ENCODE data around the gene RALGPS1. TPM values are rescaled to one million over a fixed set of nuclear protein-coding genes. Genes with fewer than 3 reads are reported as not detected.

The RALGPS1 gene
- total and polyA plus RNA-seq, 2 of the 8 experiments (the other 6 are each of a cell fraction or from before 2014, with no cell fraction given) = 20.0 to 23.5 TPM

DNA sequence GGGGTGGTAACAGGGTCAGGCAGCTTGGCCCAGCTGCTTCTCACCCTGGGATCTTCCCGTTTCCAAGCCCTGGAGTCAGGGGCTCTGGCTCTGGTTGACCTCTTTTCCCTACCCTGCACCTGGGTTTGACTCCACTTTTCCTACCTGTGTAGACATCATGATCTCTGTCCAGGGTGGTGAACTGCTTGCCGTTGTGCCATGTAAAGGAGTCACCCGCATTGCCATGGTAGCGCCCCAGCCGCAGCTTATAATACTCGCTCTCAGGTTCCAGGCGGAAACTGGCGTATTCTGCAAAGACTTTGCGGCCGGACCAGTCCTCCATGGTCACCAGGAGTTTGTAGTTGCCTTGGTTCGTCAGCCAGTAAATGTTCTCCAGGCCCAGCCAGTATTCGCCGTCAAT, 176.9 kb downstream of the RALGPS1 start:
- H2AFZ ChIP-seq (ENCODE audit: low read length) = no peak overlapping the region
- H3K4me3 ChIP-seq (ENCODE audit: extremely low read depth in 1 of 4, insufficient read depth in 2 of 4, low read depth in 3 of 4, low read length in 4 of 4) = no peak overlapping the region
- H3K79me2 ChIP-seq (ENCODE audit: control insufficient read depth in 1 of 2, insufficient read depth in 2 of 2, low read length in 2 of 2) = no peaks in the 10 kb centered on the region
- no peak overlapping the region for H2BK12ac ChIP-seq (ENCODE audit: low read depth, low read length)
- H4K91ac ChIP-seq (replicated peaks; ENCODE audit: insufficient read length, low read length) = no peak overlapping the region
- H2BK5ac ChIP-seq (ENCODE audit: low read depth, low read length) = no peak overlapping the region
- H3K4me2 ChIP-seq (ENCODE audit: insufficient read depth in 1 of 2, low read depth in 2 of 2, low read length in 2 of 2) = no peak overlapping the region
- CTCF ChIA-PET (ENCODE audit: partially characterized antibody) = interaction anchor here (1.0 to 1.3 kb wide), 4 partner anchors 13 to 126 kb away, joined by 3 to 7 read pairs (median 3); no protein-coding TSS in a partner anchor
- no peak overlapping the region for H2AK5ac ChIP-seq (ENCODE audit: low read depth, low read length)
- no peak for DNase-seq (ENCODE audit: low read depth in 1 of 2, low spot score in 2 of 2)
- no peak overlapping the region for H2BK20ac ChIP-seq (ENCODE audit: low read length)
- no peaks in the 10 kb centered on the region for H3K4me1 ChIP-seq (replicated peaks in 1 of 4; ENCODE audit: control insufficient read depth in 3 of 4, insufficient read depth in 4 of 4, low read length in 3 of 4)
- H3K56ac ChIP-seq (replicated peaks; ENCODE audit: insufficient read length, low read depth, low read length) = no peak overlapping the region
- H4K5ac ChIP-seq (ENCODE audit: insufficient read length, low read depth, low read length) = no peak overlapping the region
- no peak overlapping the region for H3K27ac ChIP-seq (ENCODE audit: low read depth, low read length)
- WGBS, 2 experiments (ENCODE audit: extremely low coverage in 1 of 2, insufficient coverage in 1 of 2, insufficient read length in 1 of 2, insufficient replicate concordance in 2 of 2, low coverage in 1 of 2, low lambda C conversion rate in 2 of 2, missing lambda C conversion rate in 1 of 2) = 86% methylated on average over 13 of the region's 13 CpGs; no CpG with 5 or more reads in 1 of the 2 experiments
- no peak overlapping the region for H3K9ac ChIP-seq (replicated peaks in 1 of 4; ENCODE audit: extremely low read depth in 1 of 4, low read depth in 3 of 4, low read length in 3 of 4)
- FAIRE-seq = no peak
- no peak overlapping the region for H3K18ac ChIP-seq (ENCODE audit: extremely low read depth, low read length)
- no peaks in the 10 kb centered on the region for H3K36me3 ChIP-seq (ENCODE audit: control insufficient read depth in 2 of 4, insufficient read depth in 4 of 4, low read length in 3 of 4)
- no peak overlapping the region for H3K23ac ChIP-seq (ENCODE audit: insufficient read length)
- no peak overlapping the region for H3K4ac ChIP-seq (replicated peaks; ENCODE audit: insufficient read length, low read depth, low read length)
- H2BK15ac ChIP-seq (ENCODE audit: low read length) = no peak overlapping the region
- H3K23me2 ChIP-seq (ENCODE audit: low read depth, low read length) = no peaks in the 10 kb centered on the region
- H3K27me3 ChIP-seq (replicated peaks in 1 of 4; ENCODE audit: control insufficient read depth in 3 of 4, extremely low read depth in 1 of 4, insufficient read depth in 3 of 4, low read length in 3 of 4) = no peaks in the 10 kb centered on the region
- no peak overlapping the region; the same call in 1 of the 2 replicates for H4K8ac ChIP-seq (ENCODE audit: extremely low read depth, insufficient read depth, low read length)
- peaks cover 0 to 2% of the 10 kb centered on the region in 2 experiments for H4K20me1 ChIP-seq (replicated peaks in 1 of 2; ENCODE audit: control insufficient read depth in 1 of 2, insufficient read depth in 2 of 2, low read length in 2 of 2)
- H3K9me3 ChIP-seq (ENCODE audit: insufficient read depth in 2 of 2, low read depth in 1 of 2, low read length in 1 of 2) = no peaks in the 10 kb centered on the region
- POLR2A ChIA-PET (ENCODE audit: partially characterized antibody) = no interaction called here
- no peak overlapping the region for H3K14ac ChIP-seq (ENCODE audit: insufficient read length)
- no peak overlapping the region for H2BK120ac ChIP-seq (replicated peaks; ENCODE audit: low read depth, low read length)
- no peaks in the 10 kb centered on the region for H3K79me1 ChIP-seq (ENCODE audit: low read depth, low read length)
- TF ChIP-seq EP300 (IDR thresholded peaks at IDR 0.05; ENCODE audit: borderline replicate concordance in 1 of 2, low read depth in 2 of 2, low read length in 2 of 2) = no peak
- no peak for TF ChIP-seq CHD1 (IDR thresholded peaks at IDR 0.05; ENCODE audit: low read depth, low read length)
- no peak for TF ChIP-seq JUN (IDR thresholded peaks at IDR 0.05; ENCODE audit: low read depth, low read length)
- TF ChIP-seq, protein P1, sequence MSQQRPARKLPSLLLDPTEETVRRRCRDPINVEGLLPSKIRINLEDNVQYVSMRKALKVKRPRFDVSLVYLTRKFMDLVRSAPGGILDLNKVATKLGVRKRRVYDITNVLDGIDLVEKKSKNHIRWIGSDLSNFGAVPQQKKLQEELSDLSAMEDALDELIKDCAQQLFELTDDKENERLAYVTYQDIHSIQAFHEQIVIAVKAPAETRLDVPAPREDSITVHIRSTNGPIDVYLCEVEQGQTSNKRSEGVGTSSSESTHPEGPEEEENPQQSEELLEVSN (IDR thresholded peaks at IDR 0.05) = no peak
- no peak for TF ChIP-seq CTBP2 (IDR thresholded peaks at IDR 0.05; ENCODE audit: borderline replicate concordance, insufficient read depth, insufficient read length, low read length)
- TF ChIP-seq KDM5A (IDR thresholded peaks at IDR 0.05; ENCODE audit: low read length) = no peak
- TF ChIP-seq SIX5 (IDR thresholded peaks at IDR 0.05; ENCODE audit: low read depth, low read length) = no peak
- no peak for TF ChIP-seq BRCA1 (IDR thresholded peaks at IDR 0.05; ENCODE audit: low read depth, low read length)
- TF ChIP-seq, protein P2, sequence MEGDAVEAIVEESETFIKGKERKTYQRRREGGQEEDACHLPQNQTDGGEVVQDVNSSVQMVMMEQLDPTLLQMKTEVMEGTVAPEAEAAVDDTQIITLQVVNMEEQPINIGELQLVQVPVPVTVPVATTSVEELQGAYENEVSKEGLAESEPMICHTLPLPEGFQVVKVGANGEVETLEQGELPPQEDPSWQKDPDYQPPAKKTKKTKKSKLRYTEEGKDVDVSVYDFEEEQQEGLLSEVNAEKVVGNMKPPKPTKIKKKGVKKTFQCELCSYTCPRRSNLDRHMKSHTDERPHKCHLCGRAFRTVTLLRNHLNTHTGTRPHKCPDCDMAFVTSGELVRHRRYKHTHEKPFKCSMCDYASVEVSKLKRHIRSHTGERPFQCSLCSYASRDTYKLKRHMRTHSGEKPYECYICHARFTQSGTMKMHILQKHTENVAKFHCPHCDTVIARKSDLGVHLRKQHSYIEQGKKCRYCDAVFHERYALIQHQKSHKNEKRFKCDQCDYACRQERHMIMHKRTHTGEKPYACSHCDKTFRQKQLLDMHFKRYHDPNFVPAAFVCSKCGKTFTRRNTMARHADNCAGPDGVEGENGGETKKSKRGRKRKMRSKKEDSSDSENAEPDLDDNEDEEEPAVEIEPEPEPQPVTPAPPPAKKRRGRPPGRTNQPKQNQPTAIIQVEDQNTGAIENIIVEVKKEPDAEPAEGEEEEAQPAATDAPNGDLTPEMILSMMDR (IDR thresholded peaks at IDR 0.05; ENCODE audit: control extremely low read depth in 1 of 3, insufficient read depth in 1 of 3, low read depth in 1 of 3, low read length in 3 of 3) = no peak
- TF ChIP-seq RAD21 (IDR thresholded peaks at IDR 0.05 in 1 of 2, conservative IDR thresholded peaks at IDR 0.05 in 1 of 2; ENCODE audit: low read depth in 2 of 2, low read length in 2 of 2) = no peak
- no peak for TF ChIP-seq POLR2A (IDR thresholded peaks at IDR 0.05; ENCODE audit: control extremely low read depth in 1 of 2, low read depth in 2 of 2, low read length in 2 of 2)

All from H1 (cell line).